HepG2 (cell line): ENCODE measurements around the gene GADD45A. TPM values are rescaled to one million over a fixed set of nuclear protein-coding genes. Genes with fewer than 3 reads are reported as not detected.
A peak's percentile ranks its signal among the peaks of the same experiment; 100 is the strongest.

ENCODE experiments used
- GTF3A ChIP-seq: sonication (generic); formaldehyde crosslinking; conservative IDR thresholded peaks from 2 replicates; pipeline ENCODE4 v1.4.0; 2020; ENCODE audit warnings: mild to moderate bottlenecking, missing genetic modification reagents
- MAZ ChIP-seq, 2 experiments: sonication (generic) in 1 of 2; formaldehyde crosslinking in 1 of 2; IDR thresholded peaks; 2 replicates each; pipeline versions ENCODE4 v1.5.0 to v1.6.1; 2012 to 2020; ENCODE audit warnings: low read depth in 2 of 2, mild to moderate bottlenecking in 2 of 2, borderline replicate concordance in 1 of 2, improper control_type of control experiment in 1 of 2, low read length in 1 of 2, missing genetic modification reagents in 1 of 2, moderate library complexity in 1 of 2
- MBNL3 ChIP-seq: fragments of 250-450 bp; sonication (Bioruptor Pico); conservative IDR thresholded peaks from 2 replicates; pipeline ENCODE4 v1.8.0; 2022; ENCODE audit warnings: mild to moderate bottlenecking, inconsistent platforms
- MED1 ChIP-seq: sonication (generic); formaldehyde crosslinking; IDR thresholded peaks from 2 replicates; pipeline ENCODE4 v1.4.0; 2020; ENCODE audit warnings: missing genetic modification reagents
- NFE2L2 ChIP-seq: fragments of 150-350 bp; IDR thresholded peaks from 2 replicates; pipeline ENCODE4 v1.6.1; 2014; ENCODE audit warnings: low read length
- NFKBIZ ChIP-seq: IDR thresholded peaks from 2 replicates; pipeline ENCODE4 v1.6.1; 2018; ENCODE audit warnings: missing genetic modification reagents, missing compliant biosample characterization
- NFRKB ChIP-seq: fragments of 450-650 bp; IDR thresholded peaks from 2 replicates; pipeline ENCODE4 v1.6.1; 2017
- POLR2A ChIP-seq, 2 experiments: IDR thresholded peaks; 2 replicates each; pipeline ENCODE4 v1.6.1; 2011; ENCODE audit warnings: low read depth in 2 of 2, low read length in 2 of 2, mild to moderate bottlenecking in 1 of 2, moderate library complexity in 1 of 2; ENCODE audit not compliant: insufficient read depth in 1 of 2
- SOX6 ChIP-seq, 2 experiments: fragments of 450-650 bp in 1 of 2; sonication (generic) in 1 of 2; formaldehyde crosslinking in 1 of 2; IDR thresholded peaks; 2 replicates each; pipeline versions ENCODE4 v1.4.0 to v1.6.1; 2017 to 2020; ENCODE audit warnings: antibody characterized with exemption in 1 of 2, mild to moderate bottlenecking in 1 of 2, missing genetic modification reagents in 1 of 2
- TSC22D2 ChIP-seq: sonication (generic); formaldehyde crosslinking; IDR thresholded peaks from 2 replicates; pipeline ENCODE4 v1.5.1; 2020; ENCODE audit warnings: missing genetic modification reagents, mild to moderate bottlenecking, borderline replicate concordance
- XRCC5 ChIP-seq: fragments of 200-400 bp; formaldehyde crosslinking; optimal IDR thresholded peaks from 2 replicates; pipeline ENCODE3; 2017; ENCODE audit warnings: mild to moderate bottlenecking, low read length
- ZNF326 ChIP-seq: sonication (generic); formaldehyde crosslinking; IDR thresholded peaks from 2 replicates; pipeline ENCODE4 v1.4.0; 2020; ENCODE audit warnings: missing genetic modification reagents, borderline replicate concordance
- ZNF33A ChIP-seq: sonication (generic); formaldehyde crosslinking; IDR thresholded peaks from 2 replicates; pipeline ENCODE4 v1.5.1; 2020; ENCODE audit warnings: missing genetic modification reagents, mild to moderate bottlenecking, moderate library complexity, borderline replicate concordance
- ZNF660 ChIP-seq: sonication (generic); formaldehyde crosslinking; IDR thresholded peaks from 2 replicates; pipeline ENCODE4 v1.5.1; 2020; ENCODE audit warnings: mild to moderate bottlenecking, low read depth, missing genetic modification reagents, borderline replicate concordance
- ZNF883 ChIP-seq: sonication (generic); formaldehyde crosslinking; IDR thresholded peaks from 2 replicates; pipeline ENCODE4 v1.5.1; 2020; ENCODE audit warnings: mild to moderate bottlenecking, missing genetic modification reagents; ENCODE audit errors: not compliant biosample characterization
- polyA plus RNA-seq, 8 experiments: library from polyadenylated mRNA; depleted of rRNA in 3 of 8; stranded (reverse) in 7 of 8; unstranded in 1 of 8; fragments of >200 nt; fragmentation: Illumina TruSeq in 4 of 8; extraction: Trizol in 4 of 8; gene quantifications; 2 replicates each; pipeline versions ENCODE4 v1.2.1 to v1.2.3, GENCODE V29; 2011 to 2016; ENCODE audit warnings: low read depth in 4 of 8, missing spikeins in 1 of 8, mixed read lengths in 1 of 8; ENCODE audit not compliant: insufficient read depth in 1 of 8
- total RNA-seq, 5 experiments: library from RNA; depleted of rRNA; stranded (reverse); fragments of >200 nt; fragmentation: Illumina TruSeq; extraction: Trizol; gene quantifications; 2 replicates each; pipeline ENCODE4 v1.2.3, GENCODE V29; 2016; ENCODE audit warnings: low read depth in 1 of 5
- TF ChIP-seq, protein P1 (sequence below): IDR thresholded peaks from 2 replicates; pipeline ENCODE4 v1.6.1; 2016; ENCODE audit warnings: missing compliant biosample characterization, missing genetic modification reagents, borderline replicate concordance
- TF ChIP-seq, protein P2 (sequence below): sonication (generic); formaldehyde crosslinking; IDR thresholded peaks from 2 replicates; pipeline ENCODE4 v1.8.0; 2023; ENCODE audit warnings: mild to moderate bottlenecking, missing genetic modification reagents
- TF ChIP-seq, protein P3 (sequence below): sonication (generic); formaldehyde crosslinking; IDR thresholded peaks from 2 replicates; pipeline ENCODE4 v1.4.0; 2020; ENCODE audit warnings: mild to moderate bottlenecking, missing genetic modification reagents
- TF ChIP-seq, protein P4 (sequence below): sonication (generic); formaldehyde crosslinking; IDR thresholded peaks from 2 replicates; pipeline ENCODE4 v1.4.0; 2020; ENCODE audit warnings: mild to moderate bottlenecking, missing genetic modification reagents
- TF ChIP-seq, protein P5 (sequence below): sonication (generic); formaldehyde crosslinking; IDR thresholded peaks from 2 replicates; pipeline ENCODE4 v1.4.0; 2020; ENCODE audit warnings: missing genetic modification reagents

GADD45A gene
- total and polyA plus RNA-seq, 2 of the 13 experiments (the other 11 are each of a cell fraction or from before 2014, with no cell fraction given) = 33.2 to 46.2 TPM

DNA sequence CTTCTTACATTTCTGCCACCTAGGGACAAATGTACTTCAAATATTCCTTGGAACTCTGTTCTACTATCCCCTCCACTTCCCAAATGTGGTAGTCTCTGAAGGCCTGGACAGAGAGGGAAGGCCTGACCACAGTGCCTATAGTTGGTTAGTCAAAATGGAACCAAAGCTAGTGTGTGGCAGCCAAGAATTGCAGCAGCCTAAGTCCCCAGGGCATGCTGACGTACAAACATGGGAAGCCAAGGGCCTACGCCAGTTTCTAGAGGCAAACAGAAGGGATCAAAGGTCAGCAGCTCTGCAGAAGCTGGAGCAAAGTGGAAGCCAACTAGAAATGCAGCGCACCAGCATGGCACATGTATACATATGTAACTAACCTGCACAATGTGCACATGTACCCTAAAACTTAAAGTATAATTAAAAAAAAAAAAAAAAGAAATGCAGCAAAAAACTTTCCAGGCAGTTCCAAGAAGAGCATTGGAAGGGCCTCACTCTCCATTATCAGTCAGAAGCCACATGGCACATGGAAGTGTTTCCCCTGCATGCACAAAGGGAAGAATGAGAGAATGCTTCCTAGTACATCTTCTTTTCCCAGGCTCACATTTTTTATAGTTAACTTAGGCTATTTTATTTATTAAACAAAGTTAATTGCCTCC is 39.4 kb upstream of the GADD45A start (continued):
- TF ChIP-seq, protein P1, sequence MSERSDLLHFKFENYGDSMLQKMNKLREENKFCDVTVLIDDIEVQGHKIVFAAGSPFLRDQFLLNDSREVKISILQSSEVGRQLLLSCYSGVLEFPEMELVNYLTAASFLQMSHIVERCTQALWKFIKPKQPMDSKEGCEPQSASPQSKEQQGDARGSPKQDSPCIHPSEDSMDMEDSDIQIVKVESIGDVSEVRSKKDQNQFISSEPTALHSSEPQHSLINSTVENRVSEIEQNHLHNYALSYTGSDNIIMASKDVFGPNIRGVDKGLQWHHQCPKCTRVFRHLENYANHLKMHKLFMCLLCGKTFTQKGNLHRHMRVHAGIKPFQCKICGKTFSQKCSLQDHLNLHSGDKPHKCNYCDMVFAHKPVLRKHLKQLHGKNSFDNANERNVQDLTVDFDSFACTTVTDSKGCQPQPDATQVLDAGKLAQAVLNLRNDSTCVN = peak; percentile 100
- TF ChIP-seq ZNF660 (no peak), TSC22D2 (CRISPR knock-in tag) (no peak), MBNL3 (no peak), ZNF883 (CRISPR knock-in tag) (no peak), NFKBIZ (CRISPR knock-in tag) (no peak), XRCC5 (no peak), GTF3A (CRISPR knock-in tag) (no peak), MED1 (CRISPR knock-in tag) (peak; percentile 31), MAZ (IDR thresholded peaks at IDR 0.05; ENCODE audit: borderline replicate concordance, low read depth, low read length) (no peak), MAZ (CRISPR knock-in tag; IDR thresholded peaks at IDR 0.05; ENCODE audit: low read depth) (no peak), NFE2L2 (no peak), NFRKB (no peak), ZNF33A (CRISPR knock-in tag) (no peak), POLR2A (IDR thresholded peaks at IDR 0.05; ENCODE audit: insufficient read depth in 1 of 2, low read depth in 2 of 2, low read length in 2 of 2) (no peak), ZNF326 (CRISPR knock-in tag) (no peak), SOX6 (IDR thresholded peaks at IDR 0.05) (no peak), SOX6 (CRISPR knock-in tag; IDR thresholded peaks at IDR 0.05) (0 out of 2 replicates have a peak, but pooled peaks have one; percentile 31)
- TF ChIP-seq, protein P2, sequence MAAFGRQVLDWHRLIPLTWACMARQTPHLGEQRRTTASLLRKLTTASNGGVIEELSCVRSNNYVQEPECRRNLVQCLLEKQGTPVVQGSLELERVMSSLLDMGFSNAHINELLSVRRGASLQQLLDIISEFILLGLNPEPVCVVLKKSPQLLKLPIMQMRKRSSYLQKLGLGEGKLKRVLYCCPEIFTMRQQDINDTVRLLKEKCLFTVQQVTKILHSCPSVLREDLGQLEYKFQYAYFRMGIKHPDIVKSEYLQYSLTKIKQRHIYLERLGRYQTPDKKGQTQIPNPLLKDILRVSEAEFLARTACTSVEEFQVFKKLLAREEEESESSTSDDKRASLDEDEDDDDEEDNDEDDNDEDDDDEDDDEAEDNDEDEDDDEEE (CRISPR knock-in tag) = no peak
- TF ChIP-seq, protein P3, sequence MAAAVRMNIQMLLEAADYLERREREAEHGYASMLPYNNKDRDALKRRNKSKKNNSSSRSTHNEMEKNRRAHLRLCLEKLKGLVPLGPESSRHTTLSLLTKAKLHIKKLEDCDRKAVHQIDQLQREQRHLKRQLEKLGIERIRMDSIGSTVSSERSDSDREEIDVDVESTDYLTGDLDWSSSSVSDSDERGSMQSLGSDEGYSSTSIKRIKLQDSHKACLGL (CRISPR knock-in tag) = no peak
- TF ChIP-seq, protein P4, sequence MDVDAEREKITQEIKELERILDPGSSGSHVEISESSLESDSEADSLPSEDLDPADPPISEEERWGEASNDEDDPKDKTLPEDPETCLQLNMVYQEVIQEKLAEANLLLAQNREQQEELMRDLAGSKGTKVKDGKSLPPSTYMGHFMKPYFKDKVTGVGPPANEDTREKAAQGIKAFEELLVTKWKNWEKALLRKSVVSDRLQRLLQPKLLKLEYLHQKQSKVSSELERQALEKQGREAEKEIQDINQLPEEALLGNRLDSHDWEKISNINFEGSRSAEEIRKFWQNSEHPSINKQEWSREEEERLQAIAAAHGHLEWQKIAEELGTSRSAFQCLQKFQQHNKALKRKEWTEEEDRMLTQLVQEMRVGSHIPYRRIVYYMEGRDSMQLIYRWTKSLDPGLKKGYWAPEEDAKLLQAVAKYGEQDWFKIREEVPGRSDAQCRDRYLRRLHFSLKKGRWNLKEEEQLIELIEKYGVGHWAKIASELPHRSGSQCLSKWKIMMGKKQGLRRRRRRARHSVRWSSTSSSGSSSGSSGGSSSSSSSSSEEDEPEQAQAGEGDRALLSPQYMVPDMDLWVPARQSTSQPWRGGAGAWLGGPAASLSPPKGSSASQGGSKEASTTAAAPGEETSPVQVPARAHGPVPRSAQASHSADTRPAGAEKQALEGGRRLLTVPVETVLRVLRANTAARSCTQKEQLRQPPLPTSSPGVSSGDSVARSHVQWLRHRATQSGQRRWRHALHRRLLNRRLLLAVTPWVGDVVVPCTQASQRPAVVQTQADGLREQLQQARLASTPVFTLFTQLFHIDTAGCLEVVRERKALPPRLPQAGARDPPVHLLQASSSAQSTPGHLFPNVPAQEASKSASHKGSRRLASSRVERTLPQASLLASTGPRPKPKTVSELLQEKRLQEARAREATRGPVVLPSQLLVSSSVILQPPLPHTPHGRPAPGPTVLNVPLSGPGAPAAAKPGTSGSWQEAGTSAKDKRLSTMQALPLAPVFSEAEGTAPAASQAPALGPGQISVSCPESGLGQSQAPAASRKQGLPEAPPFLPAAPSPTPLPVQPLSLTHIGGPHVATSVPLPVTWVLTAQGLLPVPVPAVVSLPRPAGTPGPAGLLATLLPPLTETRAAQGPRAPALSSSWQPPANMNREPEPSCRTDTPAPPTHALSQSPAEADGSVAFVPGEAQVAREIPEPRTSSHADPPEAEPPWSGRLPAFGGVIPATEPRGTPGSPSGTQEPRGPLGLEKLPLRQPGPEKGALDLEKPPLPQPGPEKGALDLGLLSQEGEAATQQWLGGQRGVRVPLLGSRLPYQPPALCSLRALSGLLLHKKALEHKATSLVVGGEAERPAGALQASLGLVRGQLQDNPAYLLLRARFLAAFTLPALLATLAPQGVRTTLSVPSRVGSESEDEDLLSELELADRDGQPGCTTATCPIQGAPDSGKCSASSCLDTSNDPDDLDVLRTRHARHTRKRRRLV (CRISPR knock-in tag) = no peak
- TF ChIP-seq, protein P5, sequence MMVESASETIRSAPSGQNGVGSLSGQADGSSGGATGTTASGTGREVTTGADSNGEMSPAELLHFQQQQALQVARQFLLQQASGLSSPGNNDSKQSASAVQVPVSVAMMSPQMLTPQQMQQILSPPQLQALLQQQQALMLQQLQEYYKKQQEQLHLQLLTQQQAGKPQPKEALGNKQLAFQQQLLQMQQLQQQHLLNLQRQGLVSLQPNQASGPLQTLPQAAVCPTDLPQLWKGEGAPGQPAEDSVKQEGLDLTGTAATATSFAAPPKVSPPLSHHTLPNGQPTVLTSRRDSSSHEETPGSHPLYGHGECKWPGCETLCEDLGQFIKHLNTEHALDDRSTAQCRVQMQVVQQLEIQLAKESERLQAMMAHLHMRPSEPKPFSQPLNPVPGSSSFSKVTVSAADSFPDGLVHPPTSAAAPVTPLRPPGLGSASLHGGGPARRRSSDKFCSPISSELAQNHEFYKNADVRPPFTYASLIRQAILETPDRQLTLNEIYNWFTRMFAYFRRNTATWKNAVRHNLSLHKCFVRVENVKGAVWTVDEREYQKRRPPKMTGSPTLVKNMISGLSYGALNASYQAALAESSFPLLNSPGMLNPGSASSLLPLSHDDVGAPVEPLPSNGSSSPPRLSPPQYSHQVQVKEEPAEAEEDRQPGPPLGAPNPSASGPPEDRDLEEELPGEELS (CRISPR knock-in tag) = 0 out of 2 replicates have a peak, but pooled peaks have one; percentile 27
